Measurements from ENCODE around the gene JOSD2. TPM values are rescaled to one million over a fixed set of nuclear protein-coding genes. Genes with fewer than 3 reads are reported as not detected.

The JOSD2 gene
- total and polyA plus RNA-seq, 9 of the 15 experiments (the other 6 are each of a cell fraction or from before 2014, with no cell fraction given): 0.06 to 14.4 (median 3.1) TPM

DNA sequence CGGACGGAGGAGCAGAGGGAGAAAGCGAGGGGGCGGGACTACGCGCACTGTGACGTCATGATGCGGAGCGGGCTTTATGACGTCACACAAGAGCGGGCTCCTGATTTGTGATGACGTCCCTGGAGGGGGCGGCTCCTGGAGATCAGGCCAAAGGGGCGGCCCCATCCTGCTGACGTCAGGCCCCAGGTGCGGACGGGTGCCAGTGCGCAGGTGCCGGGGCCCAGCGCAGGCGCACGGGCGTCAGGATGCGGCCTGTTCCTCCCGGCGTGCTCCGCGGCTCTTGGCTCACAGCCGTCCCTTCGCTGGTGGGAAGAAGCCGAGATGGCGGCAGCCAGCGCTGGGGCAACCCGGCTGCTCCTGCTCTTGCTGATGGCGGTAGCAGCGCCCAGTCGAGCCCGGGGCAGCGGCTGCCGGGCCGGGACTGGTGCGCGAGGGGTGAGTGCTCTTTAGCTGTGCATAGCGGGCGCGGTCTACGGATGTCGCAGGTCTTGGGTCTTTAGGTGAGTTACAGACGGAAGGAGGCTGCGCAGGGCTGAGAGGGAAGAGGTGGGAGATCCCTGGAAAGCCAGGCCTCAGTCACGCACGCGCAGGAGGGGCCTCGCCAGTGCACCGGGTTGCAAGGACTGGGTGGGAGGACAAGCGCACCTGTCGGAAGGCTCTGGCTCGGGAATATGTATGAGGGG lies 34.6 kb downstream of the JOSD2 start, which contains the start of the genes EMC10 and GARIN5A (continued):
- TF ChIP-seq PML (IDR thresholded peaks at IDR 0.05; ENCODE audit: low read length) (peak; percentile 54; the same call in 1 of the 2 replicates), ZBTB7A (IDR thresholded peaks at IDR 0.05; ENCODE audit: borderline replicate concordance, control insufficient read depth, low read depth, low read length) (no peak; the same call in 1 of the 2 replicates), BRCA1 (IDR thresholded peaks at IDR 0.05) (no peak), BRCA1 (CRISPR knock-in tag; IDR thresholded peaks at IDR 0.05) (no peak), RB1 (IDR thresholded peaks at IDR 0.05; ENCODE audit: low read depth) (peak; percentile 87), NR1H2 (CRISPR knock-in tag; IDR thresholded peaks at IDR 0.05) (no peak), U2AF2 (optimal IDR thresholded peaks at IDR 0.05; ENCODE audit: low read depth, low read length) (no peak), LARP7 (IDR thresholded peaks at IDR 0.05) (no peak), YY1 (IDR thresholded peaks at IDR 0.05; ENCODE audit: borderline replicate concordance in 1 of 3, control insufficient read depth in 1 of 3, extremely low read depth in 1 of 3, insufficient read depth in 3 of 3, insufficient read length in 1 of 3, insufficient replicate concordance in 2 of 3, low read depth in 1 of 3, low read length in 2 of 3) (peak; percentile 60 to 88 (median 87)), POLR3G (IDR thresholded peaks at IDR 0.05; ENCODE audit: extremely low read depth, insufficient read length, insufficient replicate concordance) (no peak), HDAC6 (IDR thresholded peaks at IDR 0.05; ENCODE audit: low read depth, low read length) (no peak), ADNP (tag; IDR thresholded peaks at IDR 0.05) (no peak), NFIX (CRISPR knock-in tag; IDR thresholded peaks at IDR 0.05; ENCODE audit: low read depth) (no peak), CCNT2 (IDR thresholded peaks at IDR 0.05; ENCODE audit: borderline replicate concordance, extremely low read depth, insufficient read length, low read depth, low read length) (peak; percentile 31), SRSF3 (IDR thresholded peaks at IDR 0.05; ENCODE audit: insufficient read depth, low read length) (no peak), ZNF586 (CRISPR knock-in tag; conservative IDR thresholded peaks at IDR 0.05) (no peak), TAF9B (IDR thresholded peaks at IDR 0.05; ENCODE audit: partially characterized antibody) (peak; percentile 73), DIDO1 (tag; IDR thresholded peaks at IDR 0.05; ENCODE audit: low read depth) (no peak), GTF2A2 (tag; IDR thresholded peaks at IDR 0.05) (no peak)
- TF ChIP-seq, protein P1, sequence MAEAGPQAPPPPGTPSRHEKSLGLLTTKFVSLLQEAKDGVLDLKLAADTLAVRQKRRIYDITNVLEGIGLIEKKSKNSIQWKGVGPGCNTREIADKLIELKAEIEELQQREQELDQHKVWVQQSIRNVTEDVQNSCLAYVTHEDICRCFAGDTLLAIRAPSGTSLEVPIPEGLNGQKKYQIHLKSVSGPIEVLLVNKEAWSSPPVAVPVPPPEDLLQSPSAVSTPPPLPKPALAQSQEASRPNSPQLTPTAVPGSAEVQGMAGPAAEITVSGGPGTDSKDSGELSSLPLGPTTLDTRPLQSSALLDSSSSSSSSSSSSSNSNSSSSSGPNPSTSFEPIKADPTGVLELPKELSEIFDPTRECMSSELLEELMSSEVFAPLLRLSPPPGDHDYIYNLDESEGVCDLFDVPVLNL (CRISPR knock-in tag; IDR thresholded peaks at IDR 0.05; ENCODE audit: low read depth): no peak
- TF ChIP-seq, protein P2, sequence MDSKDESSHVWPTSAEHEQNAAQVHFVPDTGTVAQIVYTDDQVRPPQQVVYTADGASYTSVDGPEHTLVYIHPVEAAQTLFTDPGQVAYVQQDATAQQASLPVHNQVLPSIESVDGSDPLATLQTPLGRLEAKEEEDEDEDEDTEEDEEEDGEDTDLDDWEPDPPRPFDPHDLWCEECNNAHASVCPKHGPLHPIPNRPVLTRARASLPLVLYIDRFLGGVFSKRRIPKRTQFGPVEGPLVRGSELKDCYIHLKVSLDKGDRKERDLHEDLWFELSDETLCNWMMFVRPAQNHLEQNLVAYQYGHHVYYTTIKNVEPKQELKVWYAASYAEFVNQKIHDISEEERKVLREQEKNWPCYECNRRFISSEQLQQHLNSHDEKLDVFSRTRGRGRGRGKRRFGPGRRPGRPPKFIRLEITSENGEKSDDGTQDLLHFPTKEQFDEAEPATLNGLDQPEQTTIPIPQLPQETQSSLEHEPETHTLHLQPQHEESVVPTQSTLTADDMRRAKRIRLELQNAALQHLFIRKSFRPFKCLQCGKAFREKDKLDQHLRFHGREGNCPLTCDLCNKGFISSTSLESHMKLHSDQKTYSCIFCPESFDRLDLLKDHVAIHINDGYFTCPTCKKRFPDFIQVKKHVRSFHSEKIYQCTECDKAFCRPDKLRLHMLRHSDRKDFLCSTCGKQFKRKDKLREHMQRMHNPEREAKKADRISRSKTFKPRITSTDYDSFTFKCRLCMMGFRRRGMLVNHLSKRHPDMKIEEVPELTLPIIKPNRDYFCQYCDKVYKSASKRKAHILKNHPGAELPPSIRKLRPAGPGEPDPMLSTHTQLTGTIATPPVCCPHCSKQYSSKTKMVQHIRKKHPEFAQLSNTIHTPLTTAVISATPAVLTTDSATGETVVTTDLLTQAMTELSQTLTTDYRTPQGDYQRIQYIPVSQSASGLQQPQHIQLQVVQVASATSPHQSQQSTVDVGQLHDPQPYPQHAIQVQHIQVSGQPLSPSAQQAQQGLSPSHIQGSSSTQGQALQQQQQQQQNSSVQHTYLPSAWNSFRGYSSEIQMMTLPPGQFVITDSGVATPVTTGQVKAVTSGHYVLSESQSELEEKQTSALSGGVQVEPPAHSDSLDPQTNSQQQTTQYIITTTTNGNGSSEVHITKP (IDR thresholded peaks at IDR 0.05; ENCODE audit: partially characterized antibody): no peak
- TF ChIP-seq, protein P3, sequence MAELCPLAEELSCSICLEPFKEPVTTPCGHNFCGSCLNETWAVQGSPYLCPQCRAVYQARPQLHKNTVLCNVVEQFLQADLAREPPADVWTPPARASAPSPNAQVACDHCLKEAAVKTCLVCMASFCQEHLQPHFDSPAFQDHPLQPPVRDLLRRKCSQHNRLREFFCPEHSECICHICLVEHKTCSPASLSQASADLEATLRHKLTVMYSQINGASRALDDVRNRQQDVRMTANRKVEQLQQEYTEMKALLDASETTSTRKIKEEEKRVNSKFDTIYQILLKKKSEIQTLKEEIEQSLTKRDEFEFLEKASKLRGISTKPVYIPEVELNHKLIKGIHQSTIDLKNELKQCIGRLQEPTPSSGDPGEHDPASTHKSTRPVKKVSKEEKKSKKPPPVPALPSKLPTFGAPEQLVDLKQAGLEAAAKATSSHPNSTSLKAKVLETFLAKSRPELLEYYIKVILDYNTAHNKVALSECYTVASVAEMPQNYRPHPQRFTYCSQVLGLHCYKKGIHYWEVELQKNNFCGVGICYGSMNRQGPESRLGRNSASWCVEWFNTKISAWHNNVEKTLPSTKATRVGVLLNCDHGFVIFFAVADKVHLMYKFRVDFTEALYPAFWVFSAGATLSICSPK (IDR thresholded peaks at IDR 0.05; ENCODE audit: borderline replicate concordance): no peak
